ENCODE data around the gene AUTS2. TPM values are rescaled to one million over a fixed set of nuclear protein-coding genes. Genes with fewer than 3 reads are reported as not detected.

AUTS2 gene
- total and polyA plus RNA-seq, 2 of the 8 experiments (the other 6 are each of a cell fraction or from before 2014, with no cell fraction given) = 25.9 to 101 TPM

DNA sequence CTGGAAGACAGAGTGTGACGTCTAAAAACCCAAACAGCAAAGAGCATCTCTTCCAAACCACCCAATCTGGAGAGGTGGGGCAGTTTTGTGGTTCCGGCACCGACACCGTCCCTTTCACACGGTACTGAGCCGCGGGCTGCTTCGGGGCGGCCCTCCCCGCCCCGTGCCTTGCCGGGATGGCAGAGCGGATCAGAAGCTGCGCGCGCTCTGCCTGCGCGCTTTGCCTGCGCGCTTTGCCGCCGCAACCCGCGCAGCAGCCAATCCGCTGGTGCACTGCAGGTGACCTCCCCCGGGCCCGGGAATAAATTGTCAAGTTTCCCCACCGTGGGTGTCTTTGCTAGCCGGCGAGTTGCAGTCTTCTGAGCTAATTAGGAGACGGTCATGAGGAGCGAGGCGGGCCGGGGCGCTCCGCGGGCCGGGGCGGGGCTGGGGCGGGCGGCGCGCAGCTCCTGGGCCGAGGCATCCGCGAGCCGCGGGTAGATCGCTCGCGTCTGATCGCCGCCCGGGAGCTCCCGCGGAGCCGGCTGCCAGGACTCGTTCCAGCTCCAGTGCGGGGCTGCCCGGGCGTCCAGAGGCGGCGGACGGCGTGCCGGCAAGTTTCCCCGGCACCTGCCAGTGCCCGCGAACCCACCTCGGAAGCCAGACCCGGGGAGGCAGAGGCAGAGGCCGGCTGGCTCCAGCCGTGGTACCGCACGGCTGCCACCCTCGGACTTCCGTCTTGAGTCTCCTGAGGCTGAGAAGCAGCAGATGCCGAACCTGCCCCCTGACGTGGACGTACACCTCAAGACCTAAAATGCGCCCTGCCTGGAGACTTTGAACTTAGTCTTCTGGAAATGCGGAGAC, 997.7 kb downstream of the AUTS2 start:
- Histone ChIP-seq H3K14ac (ENCODE audit: insufficient read length) (no peak overlapping the region), H3K27me3 (replicated peaks in 1 of 4; ENCODE audit: control insufficient read depth in 3 of 4, extremely low read depth in 1 of 4, insufficient read depth in 3 of 4, low read length in 3 of 4) (peaks cover 11 to 51% (median 41%) of the 10 kb centered on the region in 4 experiments), H4K8ac (ENCODE audit: extremely low read depth, insufficient read depth, low read length) (peak overlapping the region; percentile 64; the same call in 1 of the 2 replicates), H3K23ac (ENCODE audit: insufficient read length) (no peak overlapping the region), H3K79me2 (ENCODE audit: control insufficient read depth in 1 of 2, insufficient read depth in 2 of 2, low read length in 2 of 2) (no peaks in the 10 kb centered on the region), H3K56ac (replicated peaks; ENCODE audit: insufficient read length, low read depth, low read length) (no peak overlapping the region), H2AFZ (ENCODE audit: low read length) (peak overlapping the region; percentile 86), H3K9me3 (ENCODE audit: insufficient read depth in 2 of 2, low read depth in 1 of 2, low read length in 1 of 2) (peaks cover 2 to 5% of the 10 kb centered on the region in 2 experiments; a peak in 3 of 4 replicates), H3K36me3 (ENCODE audit: control insufficient read depth in 2 of 4, insufficient read depth in 4 of 4, low read length in 3 of 4) (peaks cover 0 to 2% (median 0%) of the 10 kb centered on the region in 4 experiments; a peak in 2 of 8 replicates), H2BK20ac (ENCODE audit: low read length) (no peak overlapping the region), H2BK12ac (ENCODE audit: low read depth, low read length) (no peak overlapping the region), H3K23me2 (ENCODE audit: low read depth, low read length) (peaks cover 10% of the 10 kb centered on the region), H2BK5ac (ENCODE audit: low read depth, low read length) (no peak overlapping the region), H4K5ac (ENCODE audit: insufficient read length, low read depth, low read length) (no peak overlapping the region), H4K20me1 (replicated peaks in 1 of 2; ENCODE audit: control insufficient read depth in 1 of 2, insufficient read depth in 2 of 2, low read length in 2 of 2) (no peaks in the 10 kb centered on the region), H2AK5ac (ENCODE audit: low read depth, low read length) (no peak overlapping the region), H3K4ac (replicated peaks; ENCODE audit: insufficient read length, low read depth, low read length) (no peak overlapping the region), H3K4me1 (replicated peaks in 1 of 4; ENCODE audit: control insufficient read depth in 3 of 4, insufficient read depth in 4 of 4, low read length in 3 of 4) (peaks cover 3 to 9% (median 5%) of the 10 kb centered on the region in 4 experiments; a peak in 6 of 7 replicates), H3K27ac (ENCODE audit: low read depth, low read length) (no peak overlapping the region), H2BK15ac (ENCODE audit: low read length) (no peak overlapping the region), H3K79me1 (ENCODE audit: low read depth, low read length) (no peaks in the 10 kb centered on the region), H2BK120ac (replicated peaks; ENCODE audit: low read depth, low read length) (no peak overlapping the region), H4K91ac (replicated peaks; ENCODE audit: insufficient read length, low read length) (no peak overlapping the region), H3K9ac (replicated peaks in 1 of 4; ENCODE audit: extremely low read depth in 1 of 4, low read depth in 3 of 4, low read length in 3 of 4) (peak overlapping the region in 2 of 4 experiments; percentile 16 to 22; a peak in 3 of 7 replicates), H3K18ac (ENCODE audit: extremely low read depth, low read length) (peak overlapping the region; percentile 51; the same call in 1 of the 2 replicates), H3K4me3 (ENCODE audit: extremely low read depth in 1 of 4, insufficient read depth in 2 of 4, low read depth in 3 of 4, low read length in 4 of 4) (peak overlapping the region; percentile 59 to 74 (median 64)), H3K4me2 (ENCODE audit: insufficient read depth in 1 of 2, low read depth in 2 of 2, low read length in 2 of 2) (peak overlapping the region; percentile 85 to 99)
- peak in 1 of 2 experiments; percentile 81 for DNase-seq (ENCODE audit: low read depth in 1 of 2, low spot score in 2 of 2)
- CTCF ChIA-PET (ENCODE audit: partially characterized antibody) = interaction anchor here (0.5 to 3.7 kb wide), 14 partner anchors 11 to 178 kb away, joined by 3 to 13 read pairs (median 3); no protein-coding TSS in a partner anchor
- WGBS, 2 experiments (ENCODE audit: extremely low coverage in 1 of 2, insufficient coverage in 1 of 2, insufficient read length in 1 of 2, insufficient replicate concordance in 2 of 2, low coverage in 1 of 2, low lambda C conversion rate in 2 of 2, missing lambda C conversion rate in 1 of 2) = 2% methylated on average over 41 of the region's 82 CpGs; no CpG with 5 or more reads in 1 of the 2 experiments
- POLR2A ChIA-PET (ENCODE audit: partially characterized antibody) = interaction anchor here (0.6 to 1.2 kb wide), 6 partner anchors 14 to 105 kb away, joined by 3 to 4 read pairs (median 4); no protein-coding TSS in a partner anchor
- FAIRE-seq = no peak
- TF ChIP-seq KDM5A (IDR thresholded peaks at IDR 0.05; ENCODE audit: low read length) = no peak
- TF ChIP-seq EGR1 (IDR thresholded peaks at IDR 0.05; ENCODE audit: borderline replicate concordance, low read depth, low read length) = no peak
- TF ChIP-seq TAF7 (optimal IDR thresholded peaks at IDR 0.05; ENCODE audit: borderline replicate concordance, low read depth, low read length) = no peak
- no peak for TF ChIP-seq RFX5 (IDR thresholded peaks at IDR 0.05; ENCODE audit: borderline replicate concordance, low read depth, low read length)
- TF ChIP-seq FOSL1 (IDR thresholded peaks at IDR 0.05; ENCODE audit: insufficient read depth, low read depth, low read length) = no peak
- no peak for TF ChIP-seq CEBPB (IDR thresholded peaks at IDR 0.05; ENCODE audit: low read depth, low read length)
- TF ChIP-seq GABPA (IDR thresholded peaks at IDR 0.05; ENCODE audit: borderline replicate concordance, insufficient read depth, low read length) = peak; percentile 36; the same call in 1 of the 2 replicates
- TF ChIP-seq, protein P1, sequence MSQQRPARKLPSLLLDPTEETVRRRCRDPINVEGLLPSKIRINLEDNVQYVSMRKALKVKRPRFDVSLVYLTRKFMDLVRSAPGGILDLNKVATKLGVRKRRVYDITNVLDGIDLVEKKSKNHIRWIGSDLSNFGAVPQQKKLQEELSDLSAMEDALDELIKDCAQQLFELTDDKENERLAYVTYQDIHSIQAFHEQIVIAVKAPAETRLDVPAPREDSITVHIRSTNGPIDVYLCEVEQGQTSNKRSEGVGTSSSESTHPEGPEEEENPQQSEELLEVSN (IDR thresholded peaks at IDR 0.05) = no peak
- TF ChIP-seq, protein P2, sequence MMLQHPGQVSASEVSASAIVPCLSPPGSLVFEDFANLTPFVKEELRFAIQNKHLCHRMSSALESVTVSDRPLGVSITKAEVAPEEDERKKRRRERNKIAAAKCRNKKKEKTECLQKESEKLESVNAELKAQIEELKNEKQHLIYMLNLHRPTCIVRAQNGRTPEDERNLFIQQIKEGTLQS (IDR thresholded peaks at IDR 0.05; ENCODE audit: insufficient read depth, low read depth, low read length) = no peak
